Measurements from ENCODE around the gene GAB1.
"Not testable (repeated sequence)": the region's sequence is repeated elsewhere in the genome, so short reads cannot be mapped to it uniquely, and the experiment has no call there.

Gene GAB1

DNA sequence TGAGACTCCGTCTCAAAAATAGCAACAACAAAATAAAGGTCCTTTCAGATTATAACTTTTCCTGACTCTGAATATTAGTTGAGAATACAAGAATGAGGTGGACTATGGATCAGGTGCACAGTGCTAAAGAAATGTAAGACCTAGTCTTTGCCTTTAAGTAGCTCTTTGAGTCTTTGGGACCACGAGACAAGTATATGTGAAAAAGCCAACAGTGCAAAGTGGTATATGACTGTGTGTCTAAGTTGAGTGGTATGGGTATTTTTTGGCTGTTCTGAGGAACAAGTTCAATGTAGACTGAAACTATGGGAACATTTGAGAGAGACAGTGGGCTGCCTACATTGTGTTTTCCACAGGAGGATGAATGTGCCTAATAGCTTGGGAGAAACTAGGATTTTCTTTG lies 2.8 kb downstream of the GAB1 start:
- no peak for DNase-seq

DNA sequence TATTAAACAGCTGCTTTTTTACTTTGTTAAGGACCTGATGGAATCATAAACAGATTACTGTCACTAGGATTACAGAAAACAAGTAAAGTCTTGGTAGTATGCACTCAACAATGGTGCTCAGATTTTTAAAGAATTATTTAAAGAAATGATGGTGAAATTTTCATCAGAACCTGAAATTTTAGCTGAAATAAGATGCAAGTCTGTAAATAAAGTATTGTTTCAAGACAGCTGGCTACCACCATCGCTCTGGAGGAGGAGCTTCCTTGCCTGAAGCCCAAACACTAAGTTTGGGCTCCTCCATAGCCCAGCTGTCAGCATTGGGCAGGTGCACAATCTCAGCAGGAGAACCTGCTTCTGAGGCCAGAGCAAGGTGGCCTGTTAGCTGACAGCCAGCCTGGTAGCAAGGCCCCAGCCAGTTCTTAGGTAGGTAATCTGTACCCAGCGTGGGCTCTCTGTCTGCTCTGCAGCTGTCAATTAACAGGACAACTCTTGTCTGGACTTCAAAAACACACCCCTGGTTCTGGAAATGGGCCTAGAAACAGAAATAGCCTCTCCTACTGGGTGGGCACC lies 4.6 kb downstream of the GAB1 start:
- no peak for DNase-seq

DNA sequence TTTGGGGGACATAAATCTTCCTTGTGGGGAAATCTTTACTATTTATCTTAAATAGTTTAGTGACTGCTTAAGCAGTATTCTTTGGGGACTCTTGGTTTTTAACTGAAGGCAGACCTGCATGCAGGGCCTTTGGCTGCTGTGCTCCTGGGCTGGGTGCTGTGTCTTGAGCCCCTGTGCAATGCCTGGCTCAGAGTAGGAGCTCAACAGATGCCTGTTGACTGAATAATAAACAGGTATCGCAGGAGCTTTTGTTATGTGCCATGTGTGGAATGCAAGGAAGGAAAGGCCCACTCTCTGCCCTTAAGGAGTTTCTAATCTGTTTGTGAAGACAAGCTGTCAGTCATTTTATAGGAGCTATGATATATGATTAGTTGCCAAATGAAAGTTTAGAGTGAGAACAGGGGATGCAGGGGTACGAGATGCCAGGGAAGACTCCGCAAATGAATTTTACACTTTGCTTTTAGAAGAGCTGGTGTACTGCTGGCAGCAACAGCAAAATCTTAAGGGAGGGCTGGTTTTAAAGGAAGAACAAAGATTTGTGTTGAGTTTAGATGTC lies 6.7 kb downstream of the GAB1 start:
- DNase-seq, result no peak

DNA sequence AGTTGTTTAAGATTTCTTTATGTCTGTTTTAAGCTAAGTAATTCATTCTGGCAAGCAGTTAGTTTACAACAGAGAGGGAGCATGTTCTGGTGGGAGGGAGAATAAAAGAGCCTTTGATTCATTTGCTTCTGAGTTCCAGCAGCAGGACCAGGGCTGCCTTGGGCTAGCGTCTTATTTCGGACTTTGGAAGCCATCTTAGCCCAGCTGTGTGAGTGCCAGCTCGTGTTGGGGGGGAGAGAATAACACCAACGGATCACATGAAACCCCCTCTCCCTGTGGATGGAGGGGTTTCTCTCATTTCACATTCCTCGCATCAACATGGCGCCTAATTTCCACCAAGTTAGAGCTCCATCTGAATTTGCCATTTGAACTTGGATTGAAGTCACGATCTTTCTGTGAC lies 7.4 kb downstream of the GAB1 start:
- DNase-seq, result no peak

DNA sequence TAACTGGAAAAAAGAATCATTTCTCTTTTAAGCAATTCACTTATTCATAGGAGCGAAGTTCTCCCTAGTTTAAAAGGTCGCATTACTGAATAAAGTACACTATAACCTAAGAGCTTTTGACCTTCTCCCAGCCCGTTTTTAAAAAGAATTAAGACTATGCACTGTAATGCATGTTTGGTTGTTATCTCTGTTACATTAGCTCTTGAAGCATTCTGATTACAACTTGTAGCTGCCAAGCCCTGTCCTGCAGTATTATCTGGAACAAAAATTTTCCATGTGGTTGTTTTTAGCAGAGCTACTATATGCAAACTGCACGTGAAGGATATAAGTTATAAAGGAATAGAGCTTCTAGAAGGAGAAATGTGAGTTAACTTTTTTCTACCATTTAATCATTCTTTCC lies 8.1 kb downstream of the GAB1 start:
- no peak for DNase-seq

DNA sequence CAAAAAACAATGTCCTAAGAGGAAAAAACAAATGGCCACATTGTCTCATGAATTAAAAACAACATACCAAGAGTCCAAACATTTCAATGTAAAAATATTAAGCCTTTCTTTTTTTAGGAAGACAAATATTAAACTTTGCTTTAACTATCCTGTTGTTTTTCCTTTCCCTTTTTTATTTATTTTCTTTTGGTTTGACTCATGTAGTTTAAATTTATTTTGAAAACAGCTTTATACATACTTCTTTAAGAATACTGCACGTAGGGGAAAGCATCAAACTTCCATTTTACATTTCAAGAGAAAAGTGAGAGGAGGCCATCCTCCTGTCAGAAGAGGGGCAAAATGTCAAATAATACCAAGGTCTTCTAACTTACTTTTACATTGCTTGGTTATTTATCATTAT lies 8.7 kb downstream of the GAB1 start:
- no peak for DNase-seq

DNA sequence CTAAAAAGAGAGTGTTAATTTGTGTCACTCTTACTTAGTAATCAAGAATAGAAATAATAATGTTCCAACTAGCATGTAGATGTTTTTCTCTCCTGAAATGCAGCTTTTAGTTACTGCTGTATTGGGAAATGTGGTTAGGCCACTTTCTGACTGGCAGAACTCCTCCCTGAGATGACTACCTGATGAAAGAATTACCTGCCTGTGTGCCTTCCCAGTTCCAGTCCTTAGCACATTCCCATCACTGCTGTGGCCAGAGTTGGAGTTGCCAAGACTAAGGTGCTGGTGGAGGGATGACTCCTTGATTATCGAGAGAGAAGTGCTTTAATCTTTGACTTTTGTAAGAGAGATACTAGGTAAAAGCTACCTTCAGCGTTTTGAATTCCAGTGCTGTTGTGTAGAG lies 9.5 kb downstream of the GAB1 start:
- DNase-seq, result no peak

DNA sequence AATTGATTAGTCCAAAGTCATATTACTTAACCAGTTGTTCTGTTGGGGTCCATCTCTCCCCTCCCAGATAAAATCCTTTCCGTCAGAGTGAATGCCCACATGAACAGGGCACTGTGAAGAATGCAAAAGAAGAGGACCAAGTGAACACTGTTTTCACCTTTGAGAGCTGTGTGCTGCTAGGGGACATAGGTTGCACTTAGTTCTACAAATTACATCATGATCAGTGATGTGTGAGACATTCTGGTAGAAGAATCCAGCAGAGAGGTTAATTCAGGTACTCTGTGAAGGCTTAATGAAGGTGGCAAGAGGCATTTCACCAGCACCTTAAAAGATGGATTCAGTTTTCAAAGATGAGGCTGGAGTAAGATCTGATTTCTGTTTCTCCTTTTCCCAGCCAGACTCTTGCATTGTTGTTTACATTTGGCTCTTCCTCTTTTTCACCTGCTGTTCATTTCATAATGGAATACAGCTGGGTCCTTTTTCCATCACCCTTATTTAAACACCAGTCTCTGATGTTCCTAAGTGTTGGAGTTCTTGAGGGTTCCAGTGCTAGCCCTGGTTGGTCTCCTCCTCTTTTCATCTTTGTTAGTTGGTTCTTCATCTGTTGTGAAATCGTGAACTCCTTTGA lies 10.9 kb downstream of the GAB1 start:
- DNase-seq, result no peak

DNA sequence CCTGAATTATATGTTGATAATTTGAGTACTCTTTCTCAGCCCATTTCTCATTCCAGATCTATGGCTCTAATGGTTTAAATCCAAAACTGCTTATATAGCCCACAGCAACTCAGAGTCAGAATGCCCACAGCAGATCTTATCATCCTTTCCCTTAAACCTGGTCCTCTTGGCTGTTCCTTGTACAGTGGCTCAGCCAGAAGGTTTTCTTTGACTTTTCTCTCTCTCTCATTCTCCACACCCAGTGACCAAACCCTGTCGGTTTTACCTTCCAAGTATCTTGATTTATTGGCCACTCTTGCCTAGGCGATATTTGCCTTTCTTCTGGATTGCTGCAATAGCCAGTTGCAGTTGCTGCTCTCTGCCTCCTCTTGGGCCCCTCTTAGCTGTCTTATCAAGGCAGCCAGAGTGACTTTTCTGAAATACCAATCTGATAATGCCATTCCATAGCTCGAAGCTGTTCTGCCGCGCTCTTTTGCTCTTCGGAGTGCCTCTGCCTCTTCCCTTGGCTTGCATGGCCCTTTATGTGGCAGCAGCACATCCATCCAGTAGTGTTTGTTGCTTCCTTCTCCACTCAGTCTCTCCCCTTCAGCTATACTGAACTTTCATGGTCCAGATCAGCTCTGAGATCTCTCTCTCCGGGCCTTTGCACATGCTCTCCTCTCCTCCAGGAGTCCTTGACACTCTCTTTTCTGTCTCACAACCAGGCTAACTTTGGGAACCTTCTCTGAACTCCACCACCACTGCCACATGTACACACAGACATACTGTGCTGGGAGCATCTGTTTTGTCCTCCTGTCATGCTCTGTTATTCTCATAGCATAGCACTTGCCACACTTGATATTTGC lies 11.8 kb downstream of the GAB1 start:
- no peak for DNase-seq

DNA sequence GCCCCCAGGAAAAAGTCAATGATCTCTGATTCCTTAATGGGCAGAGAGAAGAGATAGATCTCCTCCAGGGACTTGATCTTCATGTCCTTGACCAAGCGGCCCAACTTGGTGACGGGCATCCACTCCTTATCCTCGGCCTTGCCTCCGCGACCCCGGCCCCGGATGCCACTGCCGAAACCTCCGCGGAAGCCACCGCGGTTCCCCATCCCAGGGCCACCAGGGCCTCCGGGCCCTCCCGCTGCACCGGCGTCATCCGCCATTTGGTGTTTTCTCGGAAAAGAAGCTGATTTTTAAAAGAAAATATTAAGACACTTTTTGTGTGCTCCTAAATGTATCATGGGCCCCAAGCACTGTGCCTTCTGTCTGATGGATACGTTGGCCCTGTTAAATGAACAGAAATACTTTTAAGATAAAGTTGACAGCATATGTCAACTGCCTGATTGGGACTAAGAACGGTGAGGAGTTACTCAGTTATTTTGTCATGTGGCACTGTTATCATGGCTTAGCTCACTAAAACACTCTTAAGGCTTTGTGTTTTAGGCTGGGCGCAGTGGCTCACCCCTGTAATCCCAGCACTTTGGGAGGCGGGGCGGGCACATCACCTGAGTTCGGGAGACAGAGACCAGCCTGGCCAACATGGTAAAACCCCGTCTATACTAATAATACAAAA lies 13.3 kb downstream of the GAB1 start:
- DNase-seq, result not testable (repeated sequence)

DNA sequence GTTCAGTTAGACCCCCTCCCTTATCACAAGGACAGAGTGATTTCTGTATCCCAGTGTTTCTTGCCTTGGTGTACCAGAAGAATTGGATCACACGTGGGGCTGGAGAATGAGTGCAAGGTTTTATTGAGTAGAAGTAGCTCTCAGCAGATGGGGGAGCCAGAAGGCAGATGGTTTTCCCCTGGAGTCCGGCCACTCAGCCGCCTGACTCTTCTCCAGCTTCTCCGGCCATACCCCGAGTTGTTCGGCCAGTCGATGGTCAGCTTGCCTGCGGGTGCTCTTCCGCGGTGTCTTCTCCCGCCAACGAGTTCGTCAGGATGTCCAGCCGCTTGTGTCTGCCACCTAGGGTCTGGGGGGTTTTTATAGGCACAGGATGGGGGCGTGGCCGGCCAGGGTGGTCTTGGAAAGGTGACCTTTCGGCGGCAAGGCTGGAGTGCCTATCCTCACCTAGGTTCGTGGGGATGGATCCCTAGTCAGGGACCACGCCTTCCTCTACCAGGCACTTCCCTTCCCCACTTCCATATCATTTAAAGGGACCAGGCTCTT lies 14.5 kb downstream of the GAB1 start:
- no peak for DNase-seq

DNA sequence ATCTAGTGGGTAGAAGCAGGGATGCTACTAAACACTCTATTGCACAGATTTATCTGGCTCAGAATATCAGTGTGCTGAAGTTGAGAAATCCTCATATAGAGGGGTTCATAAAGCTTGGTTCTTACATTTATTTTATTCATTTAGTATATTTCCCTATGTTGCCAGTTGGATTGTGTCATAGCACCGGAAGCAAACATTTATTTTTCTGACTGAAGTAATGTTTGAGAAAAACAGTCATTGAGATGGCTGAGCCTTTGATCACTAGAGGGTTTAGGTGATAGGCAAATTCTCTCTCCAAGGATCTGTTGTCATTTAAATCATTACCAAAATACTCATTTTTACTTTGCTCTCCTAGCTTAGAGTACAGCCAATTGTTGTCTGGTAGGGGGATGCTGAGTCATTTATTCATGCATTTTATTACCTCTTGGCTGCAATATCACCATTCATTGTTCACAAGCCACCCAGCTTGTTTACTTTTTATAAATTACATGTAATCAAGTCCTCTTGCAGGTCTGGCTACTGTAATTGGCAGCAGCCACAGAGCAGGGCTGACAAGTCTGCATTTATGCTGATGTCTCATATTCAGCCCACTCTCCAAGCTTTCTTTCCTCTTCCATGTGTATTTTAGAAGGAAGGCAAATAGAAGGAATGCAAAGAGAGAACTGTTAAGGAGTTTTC lies 15.2 kb downstream of the GAB1 start:
- no peak for DNase-seq

DNA sequence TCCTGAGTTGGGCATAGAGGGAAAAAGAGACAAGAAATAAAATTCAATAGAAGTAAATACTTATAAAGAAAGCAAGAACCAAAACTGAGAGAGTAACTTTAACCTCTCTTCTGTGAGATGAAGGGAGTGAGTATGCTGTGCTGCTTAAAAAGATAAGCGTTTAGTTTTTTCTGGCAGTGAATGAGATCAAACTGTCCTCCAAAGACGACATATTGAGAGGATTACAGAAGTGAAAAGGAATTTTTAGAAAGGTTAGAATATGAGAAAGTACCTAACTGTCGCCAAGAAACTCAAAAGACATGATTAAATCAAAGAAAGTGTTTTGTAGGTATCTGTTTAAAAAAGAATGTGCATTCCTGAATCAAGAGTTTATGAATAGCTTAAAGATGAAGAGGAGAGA lies 16.0 kb downstream of the GAB1 start:
- no peak for DNase-seq

DNA sequence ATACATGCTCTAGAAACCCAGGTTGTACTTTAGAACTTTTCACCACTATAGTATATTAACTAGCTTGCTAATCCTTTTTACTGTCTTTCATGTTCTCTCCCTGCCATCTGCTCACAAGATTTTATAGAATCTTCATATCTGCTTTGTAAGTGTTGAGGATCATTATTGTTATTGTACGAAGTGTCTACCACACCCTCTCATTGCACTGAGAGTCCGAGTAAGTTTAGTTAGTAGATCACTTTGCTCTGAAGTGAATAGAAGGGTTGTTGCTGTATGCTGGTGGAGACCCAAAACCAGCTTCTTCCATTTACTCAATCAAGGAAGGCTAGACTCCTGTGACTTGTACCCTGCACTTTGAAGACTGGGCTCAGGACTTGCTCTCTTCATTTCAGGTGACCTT lies 17.1 kb downstream of the GAB1 start:
- no peak for DNase-seq

DNA sequence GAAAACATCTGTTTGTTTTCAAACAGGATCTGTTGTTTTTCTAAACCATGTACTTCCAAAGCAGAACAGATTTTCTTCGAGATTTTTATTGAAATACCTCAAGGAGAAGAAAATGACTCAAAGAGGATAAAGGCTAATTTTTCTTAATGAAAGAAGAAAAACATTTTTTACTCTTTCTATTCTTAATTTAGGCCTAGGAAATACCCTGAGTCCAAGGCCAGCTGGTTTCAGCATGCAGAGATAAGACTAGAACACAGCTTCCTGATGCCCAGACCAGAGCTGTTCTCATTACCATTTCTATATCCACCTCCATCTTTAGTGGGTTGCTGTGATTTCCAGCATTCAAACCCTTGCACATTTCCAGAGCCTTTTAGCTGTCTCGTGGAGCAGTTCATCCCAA lies 18.3 kb downstream of the GAB1 start:
- no peak for DNase-seq

DNA sequence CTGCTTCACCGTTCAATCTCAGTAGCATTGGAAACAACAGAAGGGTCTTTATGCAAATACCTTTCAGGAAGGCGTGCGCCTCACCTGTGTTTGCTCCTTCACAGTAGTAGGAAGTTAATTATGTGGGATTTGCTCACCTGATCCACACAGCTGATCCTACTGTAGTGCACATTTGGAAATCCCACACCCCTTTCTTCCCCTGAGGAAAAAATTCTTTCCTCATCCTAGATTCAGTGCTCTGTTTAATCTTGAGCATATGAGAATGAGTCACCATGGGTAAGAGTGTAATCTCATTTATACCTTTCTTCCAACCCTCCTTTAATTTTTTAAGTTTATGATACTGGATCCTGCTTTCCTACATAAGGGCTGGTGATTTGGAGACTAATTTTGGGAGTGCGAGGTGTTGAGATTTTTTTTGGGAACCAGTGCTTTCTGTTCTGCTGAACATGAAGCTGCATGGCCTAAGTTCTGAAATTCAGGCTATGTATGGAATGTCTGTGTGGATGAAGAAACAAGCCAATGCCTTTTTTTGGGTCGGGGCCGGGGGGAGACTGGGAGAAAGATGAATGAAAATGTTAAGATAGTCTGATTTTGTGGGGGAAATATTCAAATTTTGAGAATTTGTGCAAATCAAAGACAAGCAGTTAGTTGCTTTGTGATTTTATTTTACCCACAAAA lies 19.0 kb downstream of the GAB1 start:
- no peak for DNase-seq

DNA sequence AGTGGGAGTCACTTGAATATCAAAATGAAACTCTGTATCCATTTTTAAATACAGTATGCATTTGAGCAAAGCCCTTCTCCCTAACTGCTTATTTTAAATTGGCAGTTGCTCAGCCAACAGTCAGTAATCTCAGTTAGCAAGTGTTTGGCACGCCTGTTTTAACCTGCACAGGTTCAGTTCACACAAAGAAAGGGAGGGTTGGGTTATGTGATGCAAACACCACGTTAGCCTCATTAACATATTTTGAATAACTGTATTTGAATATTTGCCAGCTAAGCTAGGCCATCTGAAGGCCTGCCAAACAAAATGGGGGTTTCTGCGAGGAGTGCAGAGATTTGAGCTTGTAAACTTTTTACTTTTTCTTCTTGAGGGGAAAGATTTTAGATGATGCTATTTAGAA lies 19.8 kb downstream of the GAB1 start:
- DNase-seq, result no peak

DNA sequence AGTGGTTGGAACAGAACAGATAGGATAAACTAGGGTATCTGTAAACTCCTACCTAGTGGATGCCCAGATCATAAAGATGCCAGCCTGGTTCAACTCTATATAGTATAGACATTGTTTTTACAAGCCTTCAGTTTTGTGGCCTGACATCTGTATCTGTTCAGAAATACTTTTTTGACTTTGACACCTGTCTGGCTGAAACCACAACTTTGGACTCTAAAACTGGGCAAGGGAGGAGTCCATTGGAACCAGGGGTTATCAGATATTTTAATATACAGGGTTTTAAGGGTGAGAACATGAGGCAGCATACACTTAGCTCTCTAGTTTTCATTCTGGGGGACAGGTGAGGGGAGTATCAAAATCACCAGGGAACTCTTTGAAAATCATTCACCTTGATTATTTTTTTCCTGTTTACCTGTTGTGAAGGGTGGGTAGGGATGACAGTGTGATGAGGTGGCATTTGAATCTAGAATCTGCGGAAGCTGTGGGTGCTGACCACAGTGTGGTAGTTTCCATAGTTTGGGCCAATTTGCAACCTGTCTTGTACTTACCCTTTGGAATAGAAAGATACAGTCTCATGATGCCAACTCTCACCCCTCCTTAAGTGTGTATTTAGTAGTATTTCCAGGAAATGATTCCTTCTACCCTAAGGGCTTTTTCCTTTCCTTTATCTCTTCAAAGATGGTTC lies 20.6 kb downstream of the GAB1 start:
- no peak for DNase-seq

DNA sequence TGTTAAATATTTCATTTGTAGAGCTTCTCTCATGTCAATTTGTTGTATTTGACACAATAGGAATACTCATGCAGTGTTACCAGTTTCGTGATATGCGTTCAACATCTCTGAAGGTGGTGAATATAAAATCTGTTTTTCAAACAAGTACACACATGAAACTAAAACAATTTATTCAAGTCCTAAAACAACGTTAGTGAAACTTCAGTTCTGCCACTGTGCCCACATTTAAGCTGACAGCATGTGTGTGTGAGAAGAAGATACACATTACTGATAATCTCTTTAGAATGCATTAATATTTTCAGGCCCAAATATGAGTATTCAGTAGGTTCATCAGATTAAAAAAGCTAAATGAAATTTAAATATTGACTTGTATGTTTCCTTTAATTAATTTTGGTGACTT lies 21.7 kb downstream of the GAB1 start:
- no peak for DNase-seq

DNA sequence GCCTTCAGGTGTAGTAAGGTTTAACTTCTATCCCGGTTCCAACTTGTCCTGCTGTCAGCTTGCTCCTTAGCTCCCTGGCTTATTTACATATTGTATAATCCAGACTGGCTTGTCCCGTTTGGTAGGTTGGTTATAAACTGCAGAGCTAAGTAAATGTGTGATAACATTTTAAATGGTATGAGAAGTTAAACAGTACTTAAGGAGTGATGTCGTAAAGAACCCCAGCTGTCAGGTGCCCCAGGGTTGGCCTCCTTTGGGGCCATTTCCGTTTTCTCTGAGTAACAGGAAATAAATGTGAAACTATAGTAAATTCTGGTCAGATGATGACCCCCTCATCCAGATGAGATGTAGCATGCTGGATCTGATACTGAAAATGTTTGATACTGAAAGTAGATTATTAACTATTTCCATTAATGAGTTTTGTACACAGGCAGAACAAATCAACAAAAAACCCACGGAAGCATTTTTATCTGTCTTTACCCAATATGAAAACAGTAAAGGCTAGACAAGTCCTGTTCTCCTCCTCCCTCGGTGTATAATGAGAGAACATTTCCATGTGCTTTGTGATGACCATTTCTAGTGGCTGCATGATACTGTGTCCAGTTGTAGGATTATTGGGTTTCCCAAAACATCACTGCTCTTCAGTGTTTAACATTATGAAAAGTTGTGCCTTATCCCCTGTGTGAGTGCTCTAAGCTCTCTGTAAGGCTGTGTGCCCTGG lies 22.4 kb downstream of the GAB1 start:
- no peak for DNase-seq

Measured in activated gamma-delta T cell treated with Interleukin-2 at 50 U/mL for 16 hours (primary cell).